Thoracic aorta (tissue), 2 donors: ENCODE measurements around the gene GMIP. TPM values are rescaled to one million over a fixed set of nuclear protein-coding genes. Genes with fewer than 3 reads are reported as not detected.

Experiments
- ATAC-seq: fragments of 150-250 bp; one replicate; pipeline ENCODE4 v1.8.0; 2017; ENCODE audit warnings: low read depth; ENCODE audit not compliant: insufficient number of reproducible peaks, low FRiP score
- DNase-seq: peaks from one replicate; pipeline ENCODE4 v3.0.0-alpha.2; 2020; ENCODE audit warnings: low spot score
- H3K27ac ChIP-seq, 2 donors: fragments of 200-600 bp; sonication (generic); 1 replicate in 1 of 2; 2 replicates in 1 of 2; pipeline ENCODE4 v1.5.1; 2016; ENCODE audit warnings: mild to moderate bottlenecking in 2 of 2, moderate library complexity in 2 of 2
- H3K27me3 ChIP-seq: fragments of 200-600 bp; sonication (generic); replicated peaks from 2 replicates; pipeline ENCODE4 v1.6.0; 2016; ENCODE audit warnings: mild to moderate bottlenecking; ENCODE audit not compliant: insufficient read depth
- H3K36me3 ChIP-seq: fragments of 200-600 bp; sonication (generic); one replicate; pipeline ENCODE4 v1.5.1; 2016
- H3K4me1 ChIP-seq, 2 donors: fragments of 200-600 bp; sonication (generic); 1 replicate in 1 of 2; 2 replicates in 1 of 2; pipeline versions ENCODE4 v1.5.1 to v1.6.0; 2016; ENCODE audit warnings: low read depth in 2 of 2, mild to moderate bottlenecking in 1 of 2; ENCODE audit not compliant: control insufficient read depth in 1 of 2
- H3K4me3 ChIP-seq: fragments of 200-600 bp; sonication (generic); 2 replicates; pipeline ENCODE4 v1.5.1; 2016; ENCODE audit warnings: mild to moderate bottlenecking
- H3K9me3 ChIP-seq: fragments of 200-600 bp; sonication (generic); 2 replicates; pipeline ENCODE4 v1.5.1; 2016
- total RNA-seq, 2 donors: library from RNA; depleted of rRNA; stranded (reverse); fragments of >200 nt; gene quantifications; one replicate each; pipeline versions ENCODE4 v1.1.0 to v1.2.3, GENCODE V29; 2016
- TF ChIP-seq, protein P1 (sequence below): fragments of 200-600 bp; sonication (generic); IDR thresholded peaks from one replicate; pipeline ENCODE4 v1.5.1; 2019; ENCODE audit warnings: antibody characterized with exemption

The GMIP gene
- total RNA-seq, 2 donors from 2014 or later: 12.5 to 13.1 TPM

DNA sequence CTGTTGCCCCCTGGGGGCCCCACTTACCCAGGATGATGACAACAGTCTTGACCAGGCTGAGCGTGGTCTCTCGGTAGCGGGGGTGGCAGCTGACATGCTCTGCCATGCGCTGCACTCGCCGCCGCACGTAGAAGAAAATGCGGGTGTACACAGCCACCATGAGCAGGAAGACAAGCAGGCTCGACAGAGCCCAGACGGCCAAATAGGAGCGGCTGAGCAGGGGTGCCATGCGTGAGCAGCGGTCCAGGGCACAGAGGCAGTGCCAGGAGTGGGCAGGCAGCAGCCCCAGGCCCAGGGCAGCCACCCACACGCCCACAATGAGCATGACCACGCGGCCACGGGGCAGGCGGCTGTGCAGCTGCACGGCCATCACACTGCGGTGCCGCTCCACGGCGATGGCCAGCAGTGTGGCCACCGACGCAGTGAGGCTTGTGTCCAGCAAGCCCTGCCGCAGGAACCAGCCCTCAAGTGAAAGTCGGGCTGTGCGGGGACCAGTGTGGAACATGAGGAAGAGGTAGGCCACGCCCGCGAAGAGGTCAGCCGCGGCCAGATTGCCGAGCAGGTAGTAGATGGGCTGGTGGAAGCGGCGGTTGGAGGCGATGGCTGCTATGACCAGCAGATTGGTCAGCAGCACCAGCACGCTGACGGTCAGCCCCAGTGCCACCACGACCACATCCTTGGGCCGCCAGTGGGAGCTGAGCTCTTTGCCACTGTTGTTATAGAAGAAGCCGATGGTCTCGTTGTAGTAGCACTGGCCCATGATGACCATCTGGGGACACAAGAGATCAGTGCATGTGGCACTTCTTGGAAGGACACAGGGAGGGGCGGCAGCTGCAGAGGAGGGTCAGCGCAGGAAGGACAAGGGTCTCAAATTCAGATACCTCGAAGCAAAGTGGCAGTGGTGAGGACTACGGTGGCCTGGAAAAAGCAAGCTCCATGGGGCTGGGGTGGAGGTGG is 16.7 kb downstream of the GMIP start:
- Histone ChIP-seq H3K36me3 (no peaks in the 10 kb centered on the region), H3K9me3 (no peaks in the 10 kb centered on the region), H3K27ac (no peak overlapping the region), H3K27me3 (no peaks in the 10 kb centered on the region), H3K4me1 (peaks cover 4 to 12% of the 10 kb centered on the region in 2 donors), H3K4me3 (no peak overlapping the region)
- no peak for ATAC-seq
- DNase-seq: no peak
- TF ChIP-seq, protein P1, sequence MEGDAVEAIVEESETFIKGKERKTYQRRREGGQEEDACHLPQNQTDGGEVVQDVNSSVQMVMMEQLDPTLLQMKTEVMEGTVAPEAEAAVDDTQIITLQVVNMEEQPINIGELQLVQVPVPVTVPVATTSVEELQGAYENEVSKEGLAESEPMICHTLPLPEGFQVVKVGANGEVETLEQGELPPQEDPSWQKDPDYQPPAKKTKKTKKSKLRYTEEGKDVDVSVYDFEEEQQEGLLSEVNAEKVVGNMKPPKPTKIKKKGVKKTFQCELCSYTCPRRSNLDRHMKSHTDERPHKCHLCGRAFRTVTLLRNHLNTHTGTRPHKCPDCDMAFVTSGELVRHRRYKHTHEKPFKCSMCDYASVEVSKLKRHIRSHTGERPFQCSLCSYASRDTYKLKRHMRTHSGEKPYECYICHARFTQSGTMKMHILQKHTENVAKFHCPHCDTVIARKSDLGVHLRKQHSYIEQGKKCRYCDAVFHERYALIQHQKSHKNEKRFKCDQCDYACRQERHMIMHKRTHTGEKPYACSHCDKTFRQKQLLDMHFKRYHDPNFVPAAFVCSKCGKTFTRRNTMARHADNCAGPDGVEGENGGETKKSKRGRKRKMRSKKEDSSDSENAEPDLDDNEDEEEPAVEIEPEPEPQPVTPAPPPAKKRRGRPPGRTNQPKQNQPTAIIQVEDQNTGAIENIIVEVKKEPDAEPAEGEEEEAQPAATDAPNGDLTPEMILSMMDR: no peak

DNA sequence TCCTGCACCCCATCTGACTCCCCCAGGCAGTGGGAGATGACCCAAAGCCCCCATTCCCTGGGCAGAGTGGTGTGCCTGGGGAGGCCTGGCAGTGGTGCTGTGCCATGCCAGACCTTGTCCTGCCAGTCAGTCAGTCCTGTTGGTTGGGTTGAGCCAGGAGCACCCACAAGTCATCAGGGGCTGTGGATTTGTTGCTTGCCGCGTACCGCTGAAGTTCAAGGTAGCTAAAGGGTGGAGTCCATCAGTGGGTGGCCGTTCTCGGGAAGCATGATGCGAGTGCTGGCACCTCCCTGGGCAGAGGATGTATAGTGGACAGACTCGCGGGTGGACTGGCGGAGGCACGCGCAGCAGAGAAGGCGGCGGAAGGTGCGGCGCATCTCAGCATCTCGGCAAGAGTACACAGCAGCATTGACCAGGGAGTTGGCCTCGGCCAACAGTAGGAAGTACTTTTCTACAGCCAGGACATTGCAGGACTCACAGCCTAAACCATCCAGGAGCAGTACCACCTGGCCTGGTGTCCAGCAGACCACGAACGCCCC is 19.4 kb downstream of the GMIP start:
- Histone ChIP-seq H3K27ac (no peak overlapping the region), H3K27me3 (no peaks in the 10 kb centered on the region), H3K4me3 (no peak overlapping the region), H3K9me3 (no peaks in the 10 kb centered on the region), H3K36me3 (no peaks in the 10 kb centered on the region), H3K4me1 (peaks cover 4 to 12% of the 10 kb centered on the region in 2 donors)
- DNase-seq: no peak
- no peak for ATAC-seq
- TF ChIP-seq, protein P1: no peak

DNA sequence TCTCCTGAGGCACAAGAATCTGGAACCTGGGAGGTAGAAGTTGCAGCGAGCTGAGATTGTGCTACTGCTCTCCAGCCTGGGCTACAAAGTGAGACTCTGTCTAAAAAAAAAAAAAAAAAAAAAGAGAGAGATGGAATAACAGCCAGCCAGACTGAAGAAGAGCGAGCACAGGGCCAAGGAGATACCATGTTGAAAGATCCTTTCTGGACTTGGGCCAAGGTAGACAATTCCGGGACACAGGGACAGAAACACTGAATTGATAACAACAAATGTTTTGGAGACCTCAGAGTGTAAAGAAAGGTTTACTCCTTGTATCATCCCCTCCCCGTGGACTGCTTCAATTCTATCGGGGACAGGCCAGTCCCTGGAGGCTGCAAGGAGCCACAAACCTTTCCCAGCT is 20.1 kb downstream of the GMIP start:
- TF ChIP-seq, protein P1: no peak
- peaks cover 0 to 8% of the 10 kb centered on the region in 2 donors for H3K4me1 ChIP-seq
- no peak for ATAC-seq
- DNase-seq: no peak
- no peak overlapping the region for H3K27ac ChIP-seq
- no peaks in the 10 kb centered on the region for H3K27me3 ChIP-seq
- H3K36me3 ChIP-seq: no peaks in the 10 kb centered on the region
- no peaks in the 10 kb centered on the region for H3K9me3 ChIP-seq
- H3K4me3 ChIP-seq: no peak overlapping the region

DNA sequence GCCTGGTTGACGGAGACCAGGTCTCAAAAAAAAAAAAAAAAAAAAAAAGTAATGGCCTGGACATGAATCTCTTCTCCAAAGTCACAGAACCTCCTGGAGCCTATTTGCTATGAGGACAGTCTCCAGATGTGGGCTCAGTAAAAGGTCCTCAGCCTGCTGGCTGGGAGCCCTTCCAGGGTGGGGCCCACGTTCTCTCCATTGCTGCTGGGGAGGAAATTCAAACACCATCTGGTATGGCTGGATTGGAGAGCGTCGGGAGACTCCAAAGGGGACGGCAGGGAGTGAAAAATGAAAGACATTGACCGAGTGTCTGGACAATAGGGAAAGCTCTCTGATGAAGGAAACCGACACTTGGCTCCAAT is 23.6 kb downstream of the GMIP start:
- peaks cover 5% of the 10 kb centered on the region for H3K27me3 ChIP-seq

More for the DNA sequence above, 23.6 kb downstream of the GMIP start:
- H3K36me3 ChIP-seq: no peaks in the 10 kb centered on the region
- ATAC-seq (no peak), DNase-seq (no peak)
- no peak overlapping the region for H3K4me3 ChIP-seq
- TF ChIP-seq, protein P1: no peak
- no peaks in the 10 kb centered on the region for H3K9me3 ChIP-seq
- no peak overlapping the region for H3K27ac ChIP-seq
- no peaks in the 10 kb centered on the region for H3K4me1 ChIP-seq
